ENCODE data around the gene ADARB2.

- TF ChIP-seq POLR2A (IDR thresholded peaks at IDR 0.05; ENCODE audit: low read depth, low read length) (no peak), POU2F2 (IDR thresholded peaks at IDR 0.05; ENCODE audit: low read depth, low read length) (no peak)
Observed at GRCh38 chr10:1536341-1536740, 201.0 kb downstream of the ADARB2 start.
